ENCODE measurements around the gene HDAC4. TPM values are rescaled to one million over a fixed set of nuclear protein-coding genes. Genes with fewer than 3 reads are reported as not detected.

Gene HDAC4
- total and polyA plus RNA-seq, 10 of the 15 experiments (the other 5 are each of a cell fraction or from before 2014, with no cell fraction given) = 0.22 to 15.7 (median 4.8) TPM

DNA sequence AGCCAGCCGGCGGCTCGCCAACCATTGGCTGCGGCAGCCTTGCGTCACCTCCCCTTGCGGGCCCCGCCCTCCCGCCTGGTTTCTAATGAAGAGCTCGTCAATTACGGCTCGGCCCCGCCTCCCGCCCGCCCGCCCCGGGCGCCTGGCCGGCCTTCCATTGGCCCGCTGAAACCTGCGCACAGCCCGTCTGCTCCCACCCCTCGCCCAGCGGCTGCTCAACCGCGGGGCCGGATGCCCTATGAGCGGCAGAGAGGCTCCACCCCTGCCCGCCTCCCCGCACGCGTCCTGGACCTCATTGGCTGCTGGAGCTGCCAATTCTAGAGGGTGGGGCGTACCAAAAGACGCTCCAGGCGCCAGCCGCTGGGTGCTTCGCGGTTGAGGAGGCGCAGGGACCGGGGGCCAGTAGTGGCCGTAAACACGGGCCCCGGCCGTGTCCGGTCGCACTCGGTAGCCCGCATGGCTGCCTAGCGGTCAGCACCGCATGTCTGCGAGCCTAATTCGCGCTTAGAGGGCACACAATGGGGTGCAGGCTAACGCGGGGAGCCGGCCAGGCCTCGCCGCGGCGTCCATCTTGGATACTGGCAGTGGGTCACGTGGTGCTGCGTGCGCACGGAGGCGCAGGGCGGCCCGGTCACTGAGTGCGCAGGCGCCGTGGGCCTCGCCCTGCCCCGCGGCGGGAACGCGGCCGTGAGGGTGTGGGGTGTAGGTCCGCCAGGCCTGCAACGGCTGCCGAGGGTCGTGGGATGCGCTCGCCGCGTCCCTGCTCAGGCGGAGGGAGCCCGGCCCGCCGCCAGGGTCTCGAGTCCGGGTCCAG, 454 bp upstream of the HDAC4 start (continued):
- TF ChIP-seq, protein P1, sequence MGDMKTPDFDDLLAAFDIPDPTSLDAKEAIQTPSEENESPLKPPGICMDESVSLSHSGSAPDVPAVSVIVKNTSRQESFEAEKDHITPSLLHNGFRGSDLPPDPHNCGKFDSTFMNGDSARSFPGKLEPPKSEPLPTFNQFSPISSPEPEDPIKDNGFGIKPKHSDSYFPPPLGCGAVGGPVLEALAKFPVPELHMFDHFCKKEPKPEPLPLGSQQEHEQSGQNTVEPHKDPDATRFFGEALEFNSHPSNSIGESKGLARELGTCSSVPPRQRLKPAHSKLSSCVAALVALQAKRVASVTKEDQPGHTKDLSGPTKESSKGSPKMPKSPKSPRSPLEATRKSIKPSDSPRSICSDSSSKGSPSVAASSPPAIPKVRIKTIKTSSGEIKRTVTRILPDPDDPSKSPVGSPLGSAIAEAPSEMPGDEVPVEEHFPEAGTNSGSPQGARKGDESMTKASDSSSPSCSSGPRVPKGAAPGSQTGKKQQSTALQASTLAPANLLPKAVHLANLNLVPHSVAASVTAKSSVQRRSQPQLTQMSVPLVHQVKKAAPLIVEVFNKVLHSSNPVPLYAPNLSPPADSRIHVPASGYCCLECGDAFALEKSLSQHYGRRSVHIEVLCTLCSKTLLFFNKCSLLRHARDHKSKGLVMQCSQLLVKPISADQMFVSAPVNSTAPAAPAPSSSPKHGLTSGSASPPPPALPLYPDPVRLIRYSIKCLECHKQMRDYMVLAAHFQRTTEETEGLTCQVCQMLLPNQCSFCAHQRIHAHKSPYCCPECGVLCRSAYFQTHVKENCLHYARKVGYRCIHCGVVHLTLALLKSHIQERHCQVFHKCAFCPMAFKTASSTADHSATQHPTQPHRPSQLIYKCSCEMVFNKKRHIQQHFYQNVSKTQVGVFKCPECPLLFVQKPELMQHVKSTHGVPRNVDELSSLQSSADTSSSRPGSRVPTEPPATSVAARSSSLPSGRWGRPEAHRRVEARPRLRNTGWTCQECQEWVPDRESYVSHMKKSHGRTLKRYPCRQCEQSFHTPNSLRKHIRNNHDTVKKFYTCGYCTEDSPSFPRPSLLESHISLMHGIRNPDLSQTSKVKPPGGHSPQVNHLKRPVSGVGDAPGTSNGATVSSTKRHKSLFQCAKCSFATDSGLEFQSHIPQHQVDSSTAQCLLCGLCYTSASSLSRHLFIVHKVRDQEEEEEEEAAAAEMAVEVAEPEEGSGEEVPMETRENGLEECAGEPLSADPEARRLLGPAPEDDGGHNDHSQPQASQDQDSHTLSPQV (IDR thresholded peaks at IDR 0.05) = no peak
- TF ChIP-seq CREB1 (IDR thresholded peaks at IDR 0.05; ENCODE audit: low read depth) (peak; percentile 83), SMAD5 (IDR thresholded peaks at IDR 0.05; ENCODE audit: low read depth) (peak; percentile 84), SREBF1 (IDR thresholded peaks at IDR 0.05; ENCODE audit: low read length) (no peak), CHD4 (IDR thresholded peaks at IDR 0.05) (no peak), POLR2AphosphoS5 (IDR thresholded peaks at IDR 0.05; ENCODE audit: low read length) (peak; percentile 97), JUND (IDR thresholded peaks at IDR 0.05; ENCODE audit: low read depth, low read length) (no peak), KDM1A (IDR thresholded peaks at IDR 0.05; ENCODE audit: borderline replicate concordance) (no peak), TAF1 (IDR thresholded peaks at IDR 0.05; ENCODE audit: borderline replicate concordance, low read depth, low read length) (peak; percentile 94), ATF7 (IDR thresholded peaks at IDR 0.05; ENCODE audit: low read depth) (no peak)
- TF ChIP-seq, protein P2, sequence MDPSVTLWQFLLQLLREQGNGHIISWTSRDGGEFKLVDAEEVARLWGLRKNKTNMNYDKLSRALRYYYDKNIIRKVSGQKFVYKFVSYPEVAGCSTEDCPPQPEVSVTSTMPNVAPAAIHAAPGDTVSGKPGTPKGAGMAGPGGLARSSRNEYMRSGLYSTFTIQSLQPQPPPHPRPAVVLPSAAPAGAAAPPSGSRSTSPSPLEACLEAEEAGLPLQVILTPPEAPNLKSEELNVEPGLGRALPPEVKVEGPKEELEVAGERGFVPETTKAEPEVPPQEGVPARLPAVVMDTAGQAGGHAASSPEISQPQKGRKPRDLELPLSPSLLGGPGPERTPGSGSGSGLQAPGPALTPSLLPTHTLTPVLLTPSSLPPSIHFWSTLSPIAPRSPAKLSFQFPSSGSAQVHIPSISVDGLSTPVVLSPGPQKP (IDR thresholded peaks at IDR 0.05; ENCODE audit: low read depth, low read length) = no peak
- TF ChIP-seq, protein P3, sequence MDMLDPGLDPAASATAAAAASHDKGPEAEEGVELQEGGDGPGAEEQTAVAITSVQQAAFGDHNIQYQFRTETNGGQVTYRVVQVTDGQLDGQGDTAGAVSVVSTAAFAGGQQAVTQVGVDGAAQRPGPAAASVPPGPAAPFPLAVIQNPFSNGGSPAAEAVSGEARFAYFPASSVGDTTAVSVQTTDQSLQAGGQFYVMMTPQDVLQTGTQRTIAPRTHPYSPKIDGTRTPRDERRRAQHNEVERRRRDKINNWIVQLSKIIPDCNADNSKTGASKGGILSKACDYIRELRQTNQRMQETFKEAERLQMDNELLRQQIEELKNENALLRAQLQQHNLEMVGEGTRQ (IDR thresholded peaks at IDR 0.05; ENCODE audit: borderline replicate concordance, low read depth, low read length) = peak; percentile 94
- TF ChIP-seq, protein P4, sequence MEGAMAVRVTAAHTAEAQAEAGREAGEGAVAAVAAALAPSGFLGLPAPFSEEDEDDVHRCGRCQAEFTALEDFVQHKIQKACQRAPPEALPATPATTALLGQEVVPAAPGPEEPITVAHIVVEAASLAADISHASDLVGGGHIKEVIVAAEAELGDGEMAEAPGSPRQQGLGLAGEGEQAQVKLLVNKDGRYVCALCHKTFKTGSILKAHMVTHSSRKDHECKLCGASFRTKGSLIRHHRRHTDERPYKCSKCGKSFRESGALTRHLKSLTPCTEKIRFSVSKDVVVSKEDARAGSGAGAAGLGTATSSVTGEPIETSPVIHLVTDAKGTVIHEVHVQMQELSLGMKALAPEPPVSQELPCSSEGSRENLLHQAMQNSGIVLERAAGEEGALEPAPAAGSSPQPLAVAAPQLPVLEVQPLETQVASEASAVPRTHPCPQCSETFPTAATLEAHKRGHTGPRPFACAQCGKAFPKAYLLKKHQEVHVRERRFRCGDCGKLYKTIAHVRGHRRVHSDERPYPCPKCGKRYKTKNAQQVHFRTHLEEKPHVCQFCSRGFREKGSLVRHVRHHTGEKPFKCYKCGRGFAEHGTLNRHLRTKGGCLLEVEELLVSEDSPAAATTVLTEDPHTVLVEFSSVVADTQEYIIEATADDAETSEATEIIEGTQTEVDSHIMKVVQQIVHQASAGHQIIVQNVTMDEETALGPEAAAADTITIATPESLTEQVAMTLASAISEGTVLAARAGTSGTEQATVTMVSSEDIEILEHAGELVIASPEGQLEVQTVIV (IDR thresholded peaks at IDR 0.05; ENCODE audit: borderline replicate concordance, partially characterized antibody) = peak; percentile 10
- TF ChIP-seq, protein P5, sequence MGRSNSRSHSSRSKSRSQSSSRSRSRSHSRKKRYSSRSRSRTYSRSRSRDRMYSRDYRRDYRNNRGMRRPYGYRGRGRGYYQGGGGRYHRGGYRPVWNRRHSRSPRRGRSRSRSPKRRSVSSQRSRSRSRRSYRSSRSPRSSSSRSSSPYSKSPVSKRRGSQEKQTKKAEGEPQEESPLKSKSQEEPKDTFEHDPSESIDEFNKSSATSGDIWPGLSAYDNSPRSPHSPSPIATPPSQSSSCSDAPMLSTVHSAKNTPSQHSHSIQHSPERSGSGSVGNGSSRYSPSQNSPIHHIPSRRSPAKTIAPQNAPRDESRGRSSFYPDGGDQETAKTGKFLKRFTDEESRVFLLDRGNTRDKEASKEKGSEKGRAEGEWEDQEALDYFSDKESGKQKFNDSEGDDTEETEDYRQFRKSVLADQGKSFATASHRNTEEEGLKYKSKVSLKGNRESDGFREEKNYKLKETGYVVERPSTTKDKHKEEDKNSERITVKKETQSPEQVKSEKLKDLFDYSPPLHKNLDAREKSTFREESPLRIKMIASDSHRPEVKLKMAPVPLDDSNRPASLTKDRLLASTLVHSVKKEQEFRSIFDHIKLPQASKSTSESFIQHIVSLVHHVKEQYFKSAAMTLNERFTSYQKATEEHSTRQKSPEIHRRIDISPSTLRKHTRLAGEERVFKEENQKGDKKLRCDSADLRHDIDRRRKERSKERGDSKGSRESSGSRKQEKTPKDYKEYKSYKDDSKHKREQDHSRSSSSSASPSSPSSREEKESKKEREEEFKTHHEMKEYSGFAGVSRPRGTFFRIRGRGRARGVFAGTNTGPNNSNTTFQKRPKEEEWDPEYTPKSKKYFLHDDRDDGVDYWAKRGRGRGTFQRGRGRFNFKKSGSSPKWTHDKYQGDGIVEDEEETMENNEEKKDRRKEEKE (IDR thresholded peaks at IDR 0.05) = no peak
- TF ChIP-seq, protein P6, sequence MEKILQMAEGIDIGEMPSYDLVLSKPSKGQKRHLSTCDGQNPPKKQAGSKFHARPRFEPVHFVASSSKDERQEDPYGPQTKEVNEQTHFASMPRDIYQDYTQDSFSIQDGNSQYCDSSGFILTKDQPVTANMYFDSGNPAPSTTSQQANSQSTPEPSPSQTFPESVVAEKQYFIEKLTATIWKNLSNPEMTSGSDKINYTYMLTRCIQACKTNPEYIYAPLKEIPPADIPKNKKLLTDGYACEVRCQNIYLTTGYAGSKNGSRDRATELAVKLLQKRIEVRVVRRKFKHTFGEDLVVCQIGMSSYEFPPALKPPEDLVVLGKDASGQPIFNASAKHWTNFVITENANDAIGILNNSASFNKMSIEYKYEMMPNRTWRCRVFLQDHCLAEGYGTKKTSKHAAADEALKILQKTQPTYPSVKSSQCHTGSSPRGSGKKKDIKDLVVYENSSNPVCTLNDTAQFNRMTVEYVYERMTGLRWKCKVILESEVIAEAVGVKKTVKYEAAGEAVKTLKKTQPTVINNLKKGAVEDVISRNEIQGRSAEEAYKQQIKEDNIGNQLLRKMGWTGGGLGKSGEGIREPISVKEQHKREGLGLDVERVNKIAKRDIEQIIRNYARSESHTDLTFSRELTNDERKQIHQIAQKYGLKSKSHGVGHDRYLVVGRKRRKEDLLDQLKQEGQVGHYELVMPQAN (conservative IDR thresholded peaks at IDR 0.05) = peak; percentile 49; the same call in 1 of the 2 replicates

Measured in GM12878 (cell line).